Measurements from ENCODE around the gene PET100. TPM values are rescaled to one million over a fixed set of nuclear protein-coding genes. Genes with fewer than 3 reads are reported as not detected.
A peak's percentile ranks its signal among the peaks of the same experiment; 100 is the strongest.

The PET100 gene, protein sequence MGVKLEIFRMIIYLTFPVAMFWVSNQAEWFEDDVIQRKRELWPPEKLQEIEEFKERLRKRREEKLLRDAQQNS
- total RNA-seq (100 to 1,000 TPM in 5 of 9 donors, 10 to 100 TPM in 3, 1 to 10 TPM in 1; 3.7 to 155 (median 102) TPM), polyA plus RNA-seq (100 to 1,000 TPM in 2 of 3 donors, 10 to 100 TPM in 1; 80.0 to 655 (median 537) TPM)
- long read RNA-seq, donor 1, transcript PET100-202 (4 exons, 719 nt): major isoform, 38 of 64 reads
- long read RNA-seq, donor 1, partial matches to known transcripts: 0 of 64 reads
- long read RNA-seq, donor 1, other reads (novel, unspliced or antisense): 21 of 64 reads
- long read RNA-seq, donor 2, transcript PET100-202 (4 exons, 719 nt): major isoform, 32 of 47 reads
- long read RNA-seq, donor 2, partial matches to known transcripts: 0 of 47 reads
- long read RNA-seq, donor 2, other reads (novel, unspliced or antisense): 10 of 47 reads
- long read RNA-seq, donor 3, transcript PET100-202 (4 exons, 719 nt): major isoform, 31 of 54 reads
- long read RNA-seq, donor 3, partial matches to known transcripts: 0 of 54 reads
- long read RNA-seq, donor 3, other reads (novel, unspliced or antisense): 17 of 54 reads
- long read RNA-seq, donor 4, transcript PET100-202 (4 exons, 719 nt): major isoform, 80 of 94 reads
- long read RNA-seq, donor 4, partial matches to known transcripts: 0 of 94 reads
- long read RNA-seq, donor 4, other reads (novel, unspliced or antisense): 13 of 94 reads
- long read RNA-seq, donor 5, transcript PET100-202 (4 exons, 719 nt): major isoform, 134 of 152 reads
- long read RNA-seq, donor 5, partial matches to known transcripts: 3 of 152 reads
- long read RNA-seq, donor 5, other reads (novel, unspliced or antisense): 10 of 152 reads
- long read RNA-seq, donor 6, transcript PET100-202 (4 exons, 719 nt): major isoform, 45 of 56 reads
- long read RNA-seq, donor 6, partial matches to known transcripts: 1 of 56 reads
- long read RNA-seq, donor 6, other reads (novel, unspliced or antisense): 9 of 56 reads
- long read RNA-seq, donor 7, transcript PET100-202 (4 exons, 719 nt): major isoform, 19 of 33 reads
- long read RNA-seq, donor 7, partial matches to known transcripts: 0 of 33 reads
- long read RNA-seq, donor 7, other reads (novel, unspliced or antisense): 10 of 33 reads
- long read RNA-seq, donor 8, transcript PET100-202 (4 exons, 719 nt): major isoform, 30 of 54 reads
- long read RNA-seq, donor 8, partial matches to known transcripts: 0 of 54 reads
- long read RNA-seq, donor 8, other reads (novel, unspliced or antisense): 18 of 54 reads
- long read RNA-seq, donor 9, transcript PET100-202 (4 exons, 719 nt): major isoform, 24 of 48 reads
- long read RNA-seq, donor 9, partial matches to known transcripts: 0 of 48 reads
- long read RNA-seq, donor 9, other reads (novel, unspliced or antisense): 14 of 48 reads
- long read RNA-seq, donor 10, transcript PET100-202 (4 exons, 719 nt): major isoform, 17 of 24 reads
- long read RNA-seq, donor 10, partial matches to known transcripts: 0 of 24 reads
- long read RNA-seq, donor 10, other reads (novel, unspliced or antisense): 6 of 24 reads

DNA sequence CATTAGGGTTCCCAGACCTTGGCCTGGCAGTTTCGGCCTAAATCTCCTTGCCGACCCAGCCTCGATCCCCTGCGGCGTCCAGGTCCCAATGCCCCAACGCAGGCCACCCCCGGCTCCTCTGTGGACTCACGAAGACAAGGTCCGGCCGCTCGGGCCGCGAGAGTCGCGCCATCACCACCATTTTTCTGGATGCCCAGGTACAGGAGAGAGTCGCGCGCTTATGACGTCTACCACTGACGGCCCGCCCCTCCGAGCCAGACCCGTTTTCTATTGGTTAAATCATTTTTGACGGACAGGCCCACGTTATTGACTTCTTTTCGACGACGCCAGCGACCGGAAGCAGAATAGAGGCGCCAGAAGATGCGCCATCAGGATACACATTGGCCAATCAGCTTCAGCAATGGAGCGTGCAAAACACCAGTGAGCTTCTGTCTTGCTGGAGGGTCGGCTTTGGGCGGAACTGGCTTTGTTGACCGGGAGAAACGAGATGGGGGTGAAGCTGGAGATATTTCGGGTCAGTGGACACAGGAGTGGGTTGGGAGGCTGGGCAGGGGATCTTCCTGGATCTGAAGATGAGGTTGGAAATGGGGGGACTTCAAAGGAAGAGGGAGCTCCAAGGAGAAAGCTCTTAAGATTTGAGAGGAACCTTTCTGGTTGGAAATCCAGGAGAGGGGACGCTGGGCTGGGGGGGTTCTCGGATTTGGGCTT, at the start of gene PET100, which contains the start of gene XAB2:
PET100 (plus strand) TSS at position 447 of the 708 bp plus-strand sequence; CDS start at position 488, 41 bp downstream.
XAB2 (minus strand) TSS at position 199 of the 708 bp plus-strand sequence; CDS start at position 181, 18 bp downstream.
- peak within 1 kb of the TSS; percentile 63 to 94 (median 78) for H3K4me3 ChIP-seq
- peaks cover 21 to 24% of the 10 kb centered on the region in 2 donors for H3K4me1 ChIP-seq (replicated peaks in 1 of 2)
- H3K27me3 ChIP-seq: no peaks in the 10 kb centered on the region
- H3K9me3 ChIP-seq (replicated peaks in 1 of 3): no peaks in the 10 kb centered on the region
- 0 to 1% (median 0%) methylated on average over 19 to 40 of the region's 40 CpGs for WGBS, 4 donors
- H3K27ac ChIP-seq: peak within 1 kb of the TSS in 4 of 5 donors; percentile 57 to 86 (median 82)
- peaks cover 0 to 15% of the 10 kb centered on the region in 2 donors for H3K36me3 ChIP-seq (replicated peaks in 1 of 2)
- DNase-seq: peak; percentile 96 to 100 (median 99)
- intact Hi-C loops (cut with DNase I): no loop called here
- TF ChIP-seq, protein P1, sequence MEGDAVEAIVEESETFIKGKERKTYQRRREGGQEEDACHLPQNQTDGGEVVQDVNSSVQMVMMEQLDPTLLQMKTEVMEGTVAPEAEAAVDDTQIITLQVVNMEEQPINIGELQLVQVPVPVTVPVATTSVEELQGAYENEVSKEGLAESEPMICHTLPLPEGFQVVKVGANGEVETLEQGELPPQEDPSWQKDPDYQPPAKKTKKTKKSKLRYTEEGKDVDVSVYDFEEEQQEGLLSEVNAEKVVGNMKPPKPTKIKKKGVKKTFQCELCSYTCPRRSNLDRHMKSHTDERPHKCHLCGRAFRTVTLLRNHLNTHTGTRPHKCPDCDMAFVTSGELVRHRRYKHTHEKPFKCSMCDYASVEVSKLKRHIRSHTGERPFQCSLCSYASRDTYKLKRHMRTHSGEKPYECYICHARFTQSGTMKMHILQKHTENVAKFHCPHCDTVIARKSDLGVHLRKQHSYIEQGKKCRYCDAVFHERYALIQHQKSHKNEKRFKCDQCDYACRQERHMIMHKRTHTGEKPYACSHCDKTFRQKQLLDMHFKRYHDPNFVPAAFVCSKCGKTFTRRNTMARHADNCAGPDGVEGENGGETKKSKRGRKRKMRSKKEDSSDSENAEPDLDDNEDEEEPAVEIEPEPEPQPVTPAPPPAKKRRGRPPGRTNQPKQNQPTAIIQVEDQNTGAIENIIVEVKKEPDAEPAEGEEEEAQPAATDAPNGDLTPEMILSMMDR (IDR thresholded peaks at IDR 0.05): no peak
- TF ChIP-seq POLR2A (IDR thresholded peaks at IDR 0.05): peak in 1 of 2 donors; percentile 65

DNA sequence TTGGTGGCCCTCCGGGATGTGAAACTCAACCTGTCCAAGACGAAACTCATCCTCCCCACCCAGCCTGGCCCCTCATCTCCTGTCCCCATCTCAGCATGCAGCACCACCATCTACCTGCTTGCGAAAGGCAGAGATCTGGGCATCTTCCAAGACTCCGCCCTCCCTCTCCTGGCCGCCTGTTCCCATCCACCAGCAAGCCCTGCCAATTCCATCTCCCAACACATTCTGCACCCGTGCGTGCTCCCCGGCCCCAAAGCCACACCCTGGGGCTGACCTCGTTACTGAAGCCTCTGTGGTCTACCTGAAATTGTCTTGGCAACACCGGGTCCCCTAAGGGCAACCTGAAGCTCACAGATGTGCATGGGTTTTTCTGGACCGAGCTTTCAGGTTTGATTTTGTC, 47.1 kb upstream of the PET100 start:
- Histone ChIP-seq H3K36me3 (replicated peaks in 1 of 2) (no peaks in the 10 kb centered on the region), H3K27me3 (no peaks in the 10 kb centered on the region), H3K4me1 (replicated peaks in 1 of 2) (no peaks in the 10 kb centered on the region), H3K9me3 (replicated peaks in 1 of 3) (no peaks in the 10 kb centered on the region), H3K4me3 (no peak overlapping the region), H3K27ac (no peak overlapping the region)
- intact Hi-C loops (cut with DNase I): no loop called here
- 55 to 70% (median 59%) methylated on average over 11 of the region's 11 CpGs for WGBS, 4 donors
- DNase-seq: no peak
- no peak for TF ChIP-seq POLR2A (IDR thresholded peaks at IDR 0.05)
- TF ChIP-seq, protein P1 (IDR thresholded peaks at IDR 0.05): no peak

DNA sequence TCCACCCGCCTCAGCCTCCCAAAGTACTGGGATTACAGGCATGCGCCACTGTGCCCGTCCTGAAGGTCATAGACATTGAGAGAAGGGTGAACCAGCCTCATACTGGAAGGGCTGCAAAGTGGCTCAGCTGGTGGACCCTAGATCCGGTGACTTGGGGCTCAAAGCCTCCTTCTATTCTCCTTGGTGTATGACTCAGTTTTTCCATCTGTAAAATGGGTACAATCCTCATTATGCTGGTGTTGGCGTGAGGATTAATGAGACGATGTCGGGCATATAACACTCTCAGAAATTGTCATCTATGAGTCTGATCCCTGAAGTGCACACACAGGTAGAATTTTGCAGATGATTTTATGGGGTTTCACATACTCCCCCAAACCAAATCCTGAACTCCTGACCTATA, 39.8 kb upstream of the PET100 start:
- TF ChIP-seq, protein P1 (IDR thresholded peaks at IDR 0.05): no peak
- no peak for TF ChIP-seq POLR2A (IDR thresholded peaks at IDR 0.05)
- WGBS, 4 donors: 68 to 91% (median 82%) methylated on average over 7 of the region's 7 CpGs

More for the DNA sequence above, 39.8 kb upstream of the PET100 start:
- H3K36me3 ChIP-seq (replicated peaks in 1 of 2): no peaks in the 10 kb centered on the region
- peaks cover 4% of the 10 kb centered on the region for H3K27me3 ChIP-seq
- no peak for DNase-seq
- H3K4me3 ChIP-seq: no peak overlapping the region
- no peaks in the 10 kb centered on the region for H3K9me3 ChIP-seq (replicated peaks in 1 of 3)
- H3K27ac ChIP-seq: no peak overlapping the region
- intact Hi-C loops (cut with DNase I): no loop called here
- no peaks in the 10 kb centered on the region for H3K4me1 ChIP-seq (replicated peaks in 1 of 2)
